Activated gamma-delta T cell (primary cell): ENCODE data around the gene SYNPR.

Source experiments
- DNase-seq: peaks from one replicate; lab custom pipeline; 2025; lab: John Stamatoyannopoulos, UW

Gene SYNPR

DNA sequence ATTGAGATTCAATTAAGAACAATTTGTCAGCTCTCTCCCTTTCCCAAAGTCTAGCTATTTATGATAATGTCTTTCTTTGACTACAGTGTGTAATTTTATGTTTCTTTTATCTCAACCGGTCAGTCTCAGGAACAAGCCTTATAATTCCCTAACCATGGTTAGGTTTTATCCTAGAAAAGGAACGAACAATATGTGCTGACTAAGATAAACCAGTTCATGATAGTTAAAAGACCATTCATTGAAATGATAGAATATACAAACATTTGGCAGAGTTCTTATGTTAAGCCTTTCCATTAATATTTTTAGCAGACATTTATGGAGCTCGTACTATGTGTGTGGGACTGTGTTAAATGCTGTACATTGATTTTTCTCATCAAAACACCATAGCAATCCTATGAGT lies 106.3 kb downstream of the SYNPR start:
- no peak for DNase-seq

DNA sequence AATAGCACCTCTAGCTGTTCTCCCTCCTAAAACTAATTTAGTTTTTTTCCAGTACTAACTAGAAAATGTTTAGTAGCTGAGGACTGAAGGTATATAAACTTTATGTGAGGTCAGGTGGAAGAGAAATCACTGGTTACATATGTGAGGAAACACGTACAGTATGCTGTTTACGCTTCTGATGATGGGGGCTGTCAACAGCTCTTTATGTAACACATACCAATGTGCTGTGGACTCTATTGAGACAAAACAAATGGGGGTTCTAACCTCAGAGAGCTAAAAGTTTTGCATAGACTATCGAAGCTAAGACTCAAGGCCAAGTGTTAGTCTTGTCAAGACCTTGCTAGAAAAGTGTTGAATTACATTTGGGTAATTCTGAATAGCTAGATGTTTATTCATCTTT lies 107.5 kb downstream of the SYNPR start:
- DNase-seq = no peak

DNA sequence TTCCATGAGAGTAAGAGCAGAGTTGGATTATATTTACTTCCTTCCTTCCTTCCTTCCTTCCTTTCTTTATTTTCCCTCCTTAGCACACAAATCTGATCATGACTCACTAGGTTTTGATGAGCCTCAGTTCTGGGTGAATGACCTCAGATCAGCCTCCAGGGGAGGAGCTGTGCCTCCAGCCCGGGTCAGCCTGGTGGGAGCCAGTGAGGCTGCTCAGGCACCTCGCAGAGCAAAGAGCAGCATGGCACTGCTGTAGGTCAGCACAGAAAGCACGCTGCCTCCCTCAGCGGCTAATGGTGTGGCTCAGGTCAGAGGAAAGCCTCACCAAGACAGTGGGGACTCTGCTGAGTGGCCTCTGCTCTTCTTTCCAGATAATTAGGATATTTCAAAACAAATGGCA lies 108.5 kb downstream of the SYNPR start:
- no peak for DNase-seq

DNA sequence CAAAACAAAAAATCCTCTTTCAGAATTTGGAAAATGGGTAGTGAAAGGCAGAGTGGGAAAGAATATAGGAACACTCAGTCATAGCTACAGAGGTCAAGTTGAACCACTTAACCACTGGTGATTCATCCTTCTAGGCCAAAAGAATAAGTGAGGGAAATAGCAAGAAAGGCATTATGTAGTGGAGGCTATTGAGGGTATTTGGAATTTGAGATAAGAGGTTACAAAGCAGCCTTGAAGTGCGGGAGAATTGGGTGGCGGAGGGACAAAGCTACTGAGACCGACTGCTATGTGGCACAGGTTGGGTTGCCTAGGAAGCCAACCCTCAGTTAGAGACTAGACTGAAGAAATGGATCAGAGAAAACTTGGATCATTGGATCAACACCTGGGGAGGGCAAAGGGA lies 109.5 kb downstream of the SYNPR start:
- DNase-seq = no peak

DNA sequence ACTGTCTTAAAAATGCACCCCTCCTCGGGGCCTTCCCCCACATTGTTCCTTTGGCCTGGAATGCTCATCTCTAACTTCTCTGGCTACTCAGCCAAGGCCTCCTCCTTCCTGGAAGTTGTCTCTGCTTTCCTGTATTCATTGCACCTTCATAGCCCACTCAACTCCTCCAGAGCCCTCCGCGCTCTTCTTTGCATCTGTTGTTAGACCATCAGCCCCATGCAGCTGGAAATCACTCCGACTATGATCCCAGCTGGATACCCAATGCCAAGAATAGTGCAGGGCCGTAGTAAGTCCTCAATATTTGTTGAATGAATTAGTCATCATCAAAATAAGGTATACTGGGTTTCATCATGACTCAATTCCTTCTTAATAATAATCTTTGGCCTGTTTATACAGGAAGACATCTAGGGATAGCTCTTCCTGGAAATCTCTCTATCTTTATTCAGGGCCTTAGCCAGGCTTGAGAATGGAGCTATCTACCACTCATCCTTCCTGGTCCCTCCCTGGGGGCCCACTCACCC lies 112.7 kb downstream of the SYNPR start:
- DNase-seq = no peak

DNA sequence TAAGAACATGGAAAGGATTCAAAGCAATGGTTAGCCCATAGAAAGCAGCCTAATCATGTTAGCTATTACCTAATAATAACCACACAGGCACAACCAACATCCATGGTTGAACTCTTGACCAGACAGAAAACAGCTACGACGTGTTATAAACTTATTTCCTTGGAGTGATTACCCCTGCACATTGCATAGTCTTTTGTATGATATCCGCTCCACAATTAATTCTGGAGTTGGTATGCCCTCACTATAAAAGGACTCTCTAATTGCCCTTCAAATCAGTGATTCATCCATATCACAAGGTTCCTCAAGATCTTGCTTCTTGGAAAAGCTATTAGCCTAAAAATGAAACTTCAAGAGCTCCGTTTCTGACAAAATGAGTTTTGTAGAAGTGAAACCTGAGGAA lies 117.9 kb downstream of the SYNPR start:
- no peak for DNase-seq

DNA sequence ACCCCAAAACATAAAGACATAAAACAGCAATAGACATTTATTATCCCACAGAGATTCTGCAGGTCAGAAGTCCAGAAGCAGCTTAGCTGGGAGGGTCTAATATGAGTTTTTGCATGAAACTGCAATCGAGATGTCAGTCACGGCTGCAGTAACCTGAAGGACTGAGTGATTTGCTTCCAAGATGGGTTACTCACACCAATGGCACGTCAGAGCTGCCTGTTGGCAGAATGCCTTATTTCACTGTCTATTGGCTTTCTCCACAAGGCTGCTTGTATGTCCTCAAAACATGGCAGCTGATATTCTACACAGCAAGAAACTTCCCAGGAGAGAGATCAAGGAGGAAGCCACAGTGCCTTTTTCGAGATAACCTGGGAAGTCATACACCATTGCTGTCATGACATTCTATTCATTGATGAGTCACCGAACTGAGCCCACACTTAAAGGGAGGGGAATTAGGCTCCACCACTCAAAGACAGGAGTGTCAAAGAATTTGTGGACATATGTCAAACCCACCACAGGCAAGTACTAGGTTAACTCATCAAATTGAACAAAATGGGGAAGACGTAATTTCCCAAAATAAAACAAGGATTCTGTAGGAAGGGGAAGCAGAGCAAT lies 122.2 kb downstream of the SYNPR start:
- DNase-seq = no peak

DNA sequence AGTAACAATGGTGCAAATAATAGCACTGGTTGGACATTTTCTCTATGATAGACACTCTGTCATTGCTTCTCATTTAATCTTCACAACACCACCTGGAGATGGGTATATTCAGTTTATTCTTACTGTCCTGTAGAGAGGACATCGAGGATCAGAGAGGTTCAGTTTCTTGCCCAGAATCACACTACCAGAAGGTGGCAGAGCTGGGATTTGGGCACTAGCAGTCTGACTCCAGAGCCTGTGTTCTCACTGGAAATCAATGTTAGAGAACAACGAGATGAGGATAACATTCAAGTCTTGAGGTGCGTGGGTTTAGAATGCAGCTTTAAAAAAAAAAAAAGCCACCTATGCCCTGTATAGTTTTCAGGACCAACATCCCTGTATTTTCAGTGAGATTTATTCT lies 127.8 kb downstream of the SYNPR start:
- no peak for DNase-seq

DNA sequence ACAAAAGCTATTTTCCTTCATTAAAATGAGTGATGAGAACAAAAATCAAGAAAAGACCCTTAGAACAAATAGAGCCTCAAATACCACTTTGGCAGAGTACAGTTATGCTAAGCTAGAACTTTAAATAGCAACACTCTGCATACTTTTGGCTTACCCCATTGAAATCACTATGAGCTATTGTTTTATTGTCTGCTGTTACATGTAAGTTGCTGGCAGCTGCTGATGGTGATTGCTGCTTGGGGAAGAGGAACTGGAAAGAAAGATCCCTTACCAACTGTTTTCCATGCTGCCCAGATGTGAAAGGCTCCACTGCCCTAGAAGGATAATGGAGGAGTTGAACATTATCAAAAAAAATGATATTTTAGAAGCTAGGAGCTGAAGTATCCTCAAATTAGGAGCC lies 135.4 kb downstream of the SYNPR start:
- DNase-seq = no peak

DNA sequence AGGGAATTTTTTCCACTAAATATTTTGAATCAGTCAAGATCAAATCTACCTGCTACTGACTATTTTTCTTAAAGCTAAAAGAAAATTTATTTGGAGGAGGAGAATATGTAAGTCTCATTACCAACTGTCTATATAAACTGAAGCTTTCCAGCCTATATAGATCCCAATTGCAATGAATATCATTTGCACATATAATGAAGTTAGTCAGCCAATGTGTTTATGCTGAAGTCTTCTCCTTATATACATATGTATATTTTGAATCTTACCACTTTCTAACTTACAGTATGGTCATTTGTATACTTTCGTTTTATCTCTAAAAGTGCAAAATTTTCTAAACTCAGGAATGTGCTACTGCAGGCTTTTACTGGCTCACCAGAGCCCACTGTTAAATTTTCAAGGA lies 136.5 kb downstream of the SYNPR start:
- no peak for DNase-seq

DNA sequence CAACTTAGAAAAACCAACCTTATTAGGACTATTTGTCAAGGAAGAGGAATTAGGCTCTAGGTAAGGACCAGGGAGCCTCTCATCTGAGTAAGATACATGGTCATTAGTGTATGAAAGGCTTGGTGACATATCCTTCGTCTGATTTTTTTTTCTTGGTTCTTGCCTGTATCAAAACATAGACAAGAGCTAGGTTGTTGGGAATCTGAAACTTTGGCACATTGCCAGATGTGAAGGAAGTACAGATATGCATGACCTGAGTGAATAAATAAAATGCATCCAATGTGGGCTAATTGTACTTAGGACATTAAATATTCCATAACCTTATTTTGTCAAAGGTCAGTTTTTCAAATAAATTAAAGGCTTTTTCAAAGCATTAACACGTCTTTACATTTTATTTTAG lies 151.8 kb downstream of the SYNPR start:
- DNase-seq = no peak

DNA sequence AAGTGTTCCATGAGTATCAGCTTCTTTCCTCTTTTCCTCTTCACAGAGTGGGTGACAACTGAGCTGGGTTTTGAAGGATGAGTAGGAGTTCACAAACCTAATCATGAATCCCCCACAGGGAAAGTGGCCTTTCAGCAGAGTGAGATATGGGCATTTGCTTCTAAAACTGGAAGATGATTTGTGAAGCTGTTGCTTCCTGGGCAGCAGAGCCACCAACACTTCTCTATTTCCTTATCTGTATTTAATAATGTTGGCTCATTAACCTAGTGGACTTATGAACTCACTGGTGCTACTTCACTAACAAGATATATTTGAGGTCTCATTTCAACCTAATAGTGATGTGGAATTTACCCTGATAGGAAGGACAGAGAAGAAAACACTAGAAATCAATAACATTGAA lies 152.8 kb downstream of the SYNPR start:
- DNase-seq = no peak

DNA sequence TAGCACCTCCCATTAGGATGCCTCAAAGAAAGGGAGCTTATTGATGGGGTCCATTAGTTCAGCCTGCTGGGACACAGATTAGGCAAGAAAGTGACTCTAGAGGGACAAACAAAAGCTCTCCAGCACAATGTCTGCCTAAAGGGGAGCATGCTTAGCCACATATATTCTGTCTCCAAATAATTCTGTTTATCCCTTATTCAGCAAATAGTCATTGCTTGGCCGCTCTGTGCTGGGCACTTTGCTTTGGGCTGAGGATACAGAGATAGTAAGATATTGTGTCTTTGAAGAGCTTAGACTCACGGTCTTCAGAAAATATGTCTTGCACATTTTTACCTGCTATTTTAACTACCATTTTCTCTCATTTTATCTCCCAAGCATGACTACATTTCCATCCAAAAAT lies 159.8 kb downstream of the SYNPR start:
- DNase-seq = no peak

DNA sequence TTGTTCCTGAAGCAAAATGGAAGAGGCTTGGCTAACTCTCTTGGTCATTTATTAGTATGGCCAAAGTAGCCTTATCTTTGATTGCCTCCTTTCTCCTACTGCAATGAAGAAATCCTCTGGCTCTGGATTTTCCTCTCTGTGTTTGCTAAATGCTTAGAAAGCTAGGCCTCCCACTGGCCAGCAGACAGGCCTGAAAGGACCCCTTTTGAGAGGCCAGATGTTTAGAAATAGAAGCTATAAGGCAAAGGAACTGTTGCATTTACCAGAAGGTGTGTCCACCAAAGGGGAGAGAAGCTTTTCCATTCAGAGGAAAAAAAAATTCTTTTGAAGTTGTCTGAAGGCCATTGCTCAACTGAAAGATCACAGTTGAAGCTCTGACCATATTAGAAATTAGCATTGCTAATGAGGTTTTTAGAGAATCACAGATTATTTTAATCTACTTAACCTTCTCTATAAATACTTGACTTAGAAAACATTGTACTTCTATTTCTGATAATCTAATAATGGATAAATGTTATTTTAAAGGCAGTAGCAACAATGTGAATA lies 160.8 kb downstream of the SYNPR start:
- DNase-seq = no peak

DNA sequence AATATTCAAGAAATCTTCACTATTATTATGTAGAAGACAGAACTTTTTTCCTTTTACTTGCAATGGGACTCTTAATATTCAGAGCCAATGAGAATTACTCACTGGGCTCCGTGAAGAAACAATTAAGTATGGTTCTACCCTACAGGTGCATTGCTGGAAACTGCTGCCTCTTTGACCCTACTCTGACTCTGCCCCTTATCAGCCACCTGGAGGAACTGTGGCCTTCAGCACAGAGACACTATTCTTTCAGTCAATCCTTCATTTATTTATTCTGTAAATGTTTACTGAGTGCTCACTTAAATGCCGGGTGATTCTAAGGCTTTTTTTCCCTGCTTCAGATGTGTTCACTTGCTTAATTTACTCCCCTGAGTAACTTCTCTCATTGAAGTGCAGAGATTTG lies 163.2 kb downstream of the SYNPR start:
- no peak for DNase-seq

DNA sequence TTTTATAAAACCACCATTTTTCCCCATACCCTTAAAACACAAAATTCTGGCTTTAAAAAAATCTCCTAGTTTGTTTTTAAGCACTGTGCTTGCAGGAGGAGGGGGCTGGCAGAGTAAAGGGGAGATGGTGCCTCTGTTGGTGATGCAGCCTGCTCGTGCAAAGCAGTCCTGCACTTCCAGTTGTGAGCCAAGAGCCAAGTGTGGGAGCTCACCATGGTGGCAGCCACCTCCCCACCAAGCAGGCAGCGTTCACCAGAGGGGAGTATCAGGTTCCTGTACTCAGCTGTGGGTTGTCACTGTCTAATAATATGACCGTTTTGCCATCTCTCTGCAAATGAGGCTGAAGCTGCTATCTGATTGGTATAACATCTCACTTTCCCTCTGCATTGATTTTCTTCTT lies 164.8 kb downstream of the SYNPR start:
- DNase-seq = no peak

DNA sequence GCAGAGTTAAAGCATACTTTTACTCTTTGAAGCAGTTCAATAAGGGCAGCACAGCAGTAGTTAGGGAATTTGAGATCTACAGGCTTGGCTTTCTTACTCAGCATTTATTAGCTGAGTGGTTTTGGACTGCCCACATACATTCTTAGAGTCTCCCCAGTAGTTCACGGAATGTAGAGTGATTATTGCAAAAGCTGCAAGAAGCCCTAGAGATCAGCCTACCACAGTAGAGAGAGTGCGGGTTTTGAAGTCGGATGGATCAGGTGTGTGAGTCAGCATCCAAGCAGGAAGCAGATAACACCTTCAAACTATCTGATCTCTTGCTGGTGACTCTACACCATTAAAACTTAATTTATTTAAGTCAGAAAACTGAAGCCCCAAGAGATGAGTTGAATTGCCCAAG lies 171.9 kb downstream of the SYNPR start:
- DNase-seq = no peak

DNA sequence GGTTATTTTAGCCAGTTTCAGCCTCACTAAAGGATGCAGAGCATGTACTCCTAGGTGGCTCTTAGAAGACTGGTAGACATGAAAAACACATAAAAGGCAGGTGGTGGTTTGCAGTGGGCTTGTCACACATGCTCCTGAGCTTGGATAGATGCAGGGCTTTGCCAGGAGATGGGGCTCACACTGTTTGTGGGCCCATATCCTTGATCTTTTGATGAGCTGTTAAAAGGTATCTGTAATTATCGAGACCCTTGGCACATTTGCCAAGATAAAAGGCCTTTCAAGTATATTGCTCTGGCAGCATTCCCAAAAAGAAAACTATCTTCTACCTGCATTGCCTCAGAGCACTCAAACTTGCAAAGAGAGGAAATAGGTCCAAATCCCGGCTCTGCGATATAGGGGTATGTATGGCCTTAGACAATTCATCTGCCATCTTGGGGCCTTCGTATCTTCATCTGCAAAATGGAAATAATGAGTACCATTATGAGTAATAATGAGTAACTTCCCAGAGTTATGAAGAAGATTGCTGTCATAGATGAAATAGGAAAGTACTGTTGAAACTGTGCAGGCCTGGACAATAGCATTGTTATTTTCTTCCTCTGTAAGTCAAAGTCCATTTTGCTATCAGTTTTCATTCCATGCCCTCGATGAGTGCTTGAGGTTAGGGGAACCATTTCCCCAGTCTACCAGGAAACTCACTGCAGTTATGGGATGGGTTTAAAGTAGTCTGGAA lies 172.7 kb downstream of the SYNPR start:
- no peak for DNase-seq

DNA sequence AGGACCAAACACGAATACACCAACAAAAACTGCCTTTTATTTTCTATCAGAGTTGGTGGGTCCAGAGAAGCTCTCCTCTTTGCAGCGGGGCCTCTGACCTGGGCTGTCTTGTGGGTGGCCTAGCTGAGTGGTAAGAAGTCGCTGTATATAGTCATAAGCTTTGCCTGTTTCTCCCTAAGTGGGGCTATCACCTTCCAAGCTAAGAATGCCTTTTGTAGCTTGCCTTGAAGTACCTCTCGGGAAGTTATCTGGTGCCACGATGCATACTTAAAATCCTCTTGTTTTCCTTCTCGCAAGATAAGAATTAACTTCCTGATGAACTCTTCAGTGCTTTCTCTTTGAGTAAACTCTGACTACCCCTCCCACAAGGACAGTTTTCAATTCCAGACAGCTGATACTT lies 178.8 kb downstream of the SYNPR start:
- no peak for DNase-seq

DNA sequence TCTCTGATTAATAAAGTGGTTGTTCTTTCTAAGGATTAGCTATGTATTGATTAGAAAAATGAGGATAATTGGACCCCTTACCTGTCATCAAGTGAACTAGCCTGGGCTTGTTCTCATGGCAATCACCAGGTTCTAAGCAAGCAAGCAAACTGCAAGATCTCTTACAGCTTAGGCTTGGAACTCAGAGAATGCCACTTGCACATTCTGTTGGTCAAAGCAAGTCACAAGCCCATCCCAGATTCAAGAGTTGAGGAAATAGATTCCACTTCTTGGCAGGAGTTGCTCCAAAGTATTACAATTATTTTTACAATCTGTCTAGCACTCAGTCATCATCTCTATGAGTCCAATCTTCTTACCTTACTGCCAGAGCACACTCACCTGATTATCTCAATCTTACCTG lies 180.3 kb downstream of the SYNPR start:
- no peak for DNase-seq

DNA sequence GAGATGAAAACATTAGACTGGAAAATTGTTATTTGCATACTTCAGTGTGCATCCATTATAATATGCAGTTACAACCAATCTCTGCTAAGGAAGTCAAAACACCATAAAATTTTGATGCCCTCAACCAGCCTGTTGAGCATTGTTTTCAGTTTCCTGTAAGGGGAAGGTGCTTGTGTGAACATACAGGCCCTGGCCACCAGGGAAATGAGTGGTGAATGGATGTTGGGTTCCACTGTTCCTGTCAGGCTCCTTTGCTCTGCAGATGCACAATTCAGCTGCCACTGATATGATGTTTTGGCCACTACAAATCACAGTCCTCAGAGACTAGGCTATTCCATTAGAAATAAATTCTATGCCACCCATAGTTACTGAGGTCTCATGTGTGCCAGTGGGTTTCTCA lies 184.6 kb downstream of the SYNPR start:
- no peak for DNase-seq

DNA sequence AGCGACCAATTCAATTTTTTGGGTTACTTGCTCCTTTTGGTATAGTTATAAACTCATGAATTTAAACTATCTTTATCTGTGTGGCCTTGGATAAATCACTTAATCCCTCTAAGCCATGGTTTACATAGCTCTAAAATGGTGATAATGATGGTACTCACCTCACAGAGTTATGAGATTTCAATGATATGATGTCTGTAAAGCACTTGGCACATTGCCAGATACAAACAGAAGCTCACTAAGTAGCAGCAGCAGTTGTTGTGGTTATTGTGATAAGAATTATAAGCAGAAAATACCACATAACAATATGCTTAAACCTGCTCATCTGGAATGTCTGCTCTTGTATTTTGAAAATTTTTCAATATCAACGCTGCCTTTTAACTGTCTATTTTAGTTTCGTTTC lies 189.3 kb downstream of the SYNPR start:
- DNase-seq = no peak

DNA sequence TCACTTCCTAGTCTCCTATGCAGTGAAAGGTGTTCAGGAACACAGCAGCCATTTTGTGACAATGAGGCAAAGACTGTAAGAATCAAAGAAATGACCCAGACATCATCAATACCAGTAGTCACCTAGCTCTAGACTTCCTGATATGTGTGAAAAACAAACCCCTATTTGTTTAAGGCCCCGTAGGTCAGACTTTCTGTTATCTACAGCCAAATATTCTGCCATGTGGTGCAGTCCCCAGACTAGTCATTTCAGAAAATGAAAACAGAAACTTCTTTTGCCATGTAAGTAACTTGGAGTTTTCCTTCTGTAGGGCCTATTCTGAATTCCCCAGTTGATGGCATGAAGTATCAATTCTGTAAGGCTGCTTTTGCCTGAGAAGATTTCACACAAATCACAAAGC lies 192.6 kb downstream of the SYNPR start:
- DNase-seq = no peak

DNA sequence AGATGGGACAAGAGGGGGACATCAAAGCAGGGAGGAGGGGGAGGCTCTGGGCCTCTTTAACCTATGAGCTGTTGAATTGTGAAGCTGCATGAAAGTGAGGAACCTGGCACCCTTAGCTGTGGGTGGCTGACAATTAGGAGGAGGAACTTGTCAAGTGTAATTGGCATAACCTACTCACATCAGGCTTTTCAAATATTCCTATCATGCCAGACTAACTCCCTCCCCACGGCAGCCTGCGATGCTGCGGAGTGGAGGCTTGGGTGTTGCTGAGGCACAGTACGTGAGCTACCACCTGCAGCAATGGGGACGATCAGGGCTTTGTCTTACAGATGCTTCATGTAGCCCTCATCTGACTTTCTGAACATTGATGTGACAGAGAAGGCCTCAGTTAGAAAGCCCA lies 193.7 kb downstream of the SYNPR start:
- DNase-seq = no peak
